Body of pancreas (tissue), 4 donors: ENCODE measurements around the gene ZNF212. TPM values are rescaled to one million over a fixed set of nuclear protein-coding genes. Genes with fewer than 3 reads are reported as not detected.

Source experiments
- ATAC-seq: fragments of 150-250 bp; one replicate; pipeline ENCODE4 v1.9.1; 2016
- DNase-seq, 4 donors: peaks; one replicate each; pipeline ENCODE4 v3.0.0-alpha.2; 2019
- H3K27ac ChIP-seq, 4 donors: fragments of 200-600 bp; sonication (generic); 1 replicate in 3 of 4; 2 replicates in 1 of 4; pipeline versions ENCODE4 v1.5.1 to v1.6.1; 2016 to 2019; ENCODE audit warnings: mild to moderate bottlenecking in 1 of 4, mixed read lengths in 1 of 4, moderate library complexity in 1 of 4
- H3K27me3 ChIP-seq, 2 donors: fragments of 200-600 bp; sonication (generic); one replicate each; pipeline ENCODE4 v1.6.0; 2016; ENCODE audit warnings: mild to moderate bottlenecking in 1 of 2
- H3K36me3 ChIP-seq, 2 donors: fragments of 200-600 bp; sonication (generic); replicated peaks in 1 of 2; 2 replicates each; pipeline ENCODE4 v1.5.1; 2016; ENCODE audit warnings: low read depth in 2 of 2; ENCODE audit not compliant: insufficient read depth in 1 of 2
- H3K4me1 ChIP-seq: fragments of 200-600 bp; sonication (generic); one replicate; pipeline ENCODE4 v1.6.0; 2016
- H3K4me3 ChIP-seq, 2 donors: fragments of 200-600 bp; sonication (generic); 1 replicate in 1 of 2; 2 replicates in 1 of 2; pipeline ENCODE4 v1.5.1; 2016 to 2019
- H3K9me3 ChIP-seq, 3 donors: fragments of 200-600 bp; sonication (generic); 1 replicate in 2 of 3; 2 replicates in 1 of 3; pipeline ENCODE4 v1.5.1; 2016
- POLR2A ChIP-seq, 3 donors: fragments of 450-650 bp; IDR thresholded peaks; one replicate each; pipeline ENCODE4 v1.6.1; 2016; ENCODE audit warnings: antibody characterized with exemption in 3 of 3, mild to moderate bottlenecking in 2 of 3
- WGBS, 2 donors: methylation state at CpG; one replicate each; pipeline ENCODE4 v1.1.5; 2017; 5-methylcytosine and 5-hydroxymethylcytosine counted together
- intact Hi-C: fragments of 100-400 bp; cut with DNase I; formaldehyde crosslinking; loops from one replicate; pipeline ENCODE4 v1.15.1; 2023
- total RNA-seq, 2 donors: library from RNA; depleted of rRNA; stranded (reverse); fragments of >200 nt; gene quantifications; one replicate each; pipeline ENCODE4 v1.1.0, GENCODE V29; 2016
- TF ChIP-seq, protein P1 (sequence below), 7 experiments: fragments of 450-650 bp in 4 of 7; fragments of 200-600 bp in 3 of 7; sonication (generic) in 3 of 7; IDR thresholded peaks; one replicate each; pipeline ENCODE4 v1.5.1; 2016 to 2019; ENCODE audit warnings: antibody characterized with exemption in 7 of 7

The ZNF212 gene
- total RNA-seq, 2 donors from 2014 or later: 5.7 to 6.6 TPM

- no peak for DNase-seq
- no peaks in the 10 kb centered on the region for H3K9me3 ChIP-seq
- TF ChIP-seq POLR2A (IDR thresholded peaks at IDR 0.05): no peak
- TF ChIP-seq, protein P1, sequence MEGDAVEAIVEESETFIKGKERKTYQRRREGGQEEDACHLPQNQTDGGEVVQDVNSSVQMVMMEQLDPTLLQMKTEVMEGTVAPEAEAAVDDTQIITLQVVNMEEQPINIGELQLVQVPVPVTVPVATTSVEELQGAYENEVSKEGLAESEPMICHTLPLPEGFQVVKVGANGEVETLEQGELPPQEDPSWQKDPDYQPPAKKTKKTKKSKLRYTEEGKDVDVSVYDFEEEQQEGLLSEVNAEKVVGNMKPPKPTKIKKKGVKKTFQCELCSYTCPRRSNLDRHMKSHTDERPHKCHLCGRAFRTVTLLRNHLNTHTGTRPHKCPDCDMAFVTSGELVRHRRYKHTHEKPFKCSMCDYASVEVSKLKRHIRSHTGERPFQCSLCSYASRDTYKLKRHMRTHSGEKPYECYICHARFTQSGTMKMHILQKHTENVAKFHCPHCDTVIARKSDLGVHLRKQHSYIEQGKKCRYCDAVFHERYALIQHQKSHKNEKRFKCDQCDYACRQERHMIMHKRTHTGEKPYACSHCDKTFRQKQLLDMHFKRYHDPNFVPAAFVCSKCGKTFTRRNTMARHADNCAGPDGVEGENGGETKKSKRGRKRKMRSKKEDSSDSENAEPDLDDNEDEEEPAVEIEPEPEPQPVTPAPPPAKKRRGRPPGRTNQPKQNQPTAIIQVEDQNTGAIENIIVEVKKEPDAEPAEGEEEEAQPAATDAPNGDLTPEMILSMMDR (IDR thresholded peaks at IDR 0.05): no peak
- H3K4me1 ChIP-seq: peaks cover 24% of the 10 kb centered on the region
- H3K27ac ChIP-seq: peak overlapping the region; percentile 64 to 94 (median 80)
- H3K27me3 ChIP-seq: no peaks in the 10 kb centered on the region
- intact Hi-C loops: no loop called here
- no peak for ATAC-seq
- peaks cover 15 to 22% of the 10 kb centered on the region in 2 donors for H3K36me3 ChIP-seq
- WGBS, 2 donors: 1 to 2% methylated on average over 15 to 17 of the region's 17 CpGs
- H3K4me3 ChIP-seq: peak overlapping the region; percentile 48 to 67
Observed at GRCh38 chr7:149196151-149196704, 43.2 kb upstream of the ZNF212 start.

GRCh38 chr7:149196705-149197171 is 42.7 kb upstream of the ZNF212 start:
- ATAC-seq (no peak), DNase-seq (no peak)
- Histone ChIP-seq H3K4me3 (peak overlapping the region; percentile 48 to 67), H3K27ac (peak overlapping the region in 3 of 4 donors; percentile 69 to 94 (median 91)), H3K4me1 (peaks cover 24% of the 10 kb centered on the region), H3K27me3 (no peaks in the 10 kb centered on the region), H3K36me3 (peaks cover 15 to 24% of the 10 kb centered on the region in 2 donors), H3K9me3 (no peaks in the 10 kb centered on the region)
- intact Hi-C loops: no loop called here
- TF ChIP-seq POLR2A (IDR thresholded peaks at IDR 0.05): no peak
- TF ChIP-seq, protein P1 (IDR thresholded peaks at IDR 0.05): no peak
- WGBS, 2 donors: 1 to 10% methylated on average over 6 to 7 of the region's 7 CpGs

DNA sequence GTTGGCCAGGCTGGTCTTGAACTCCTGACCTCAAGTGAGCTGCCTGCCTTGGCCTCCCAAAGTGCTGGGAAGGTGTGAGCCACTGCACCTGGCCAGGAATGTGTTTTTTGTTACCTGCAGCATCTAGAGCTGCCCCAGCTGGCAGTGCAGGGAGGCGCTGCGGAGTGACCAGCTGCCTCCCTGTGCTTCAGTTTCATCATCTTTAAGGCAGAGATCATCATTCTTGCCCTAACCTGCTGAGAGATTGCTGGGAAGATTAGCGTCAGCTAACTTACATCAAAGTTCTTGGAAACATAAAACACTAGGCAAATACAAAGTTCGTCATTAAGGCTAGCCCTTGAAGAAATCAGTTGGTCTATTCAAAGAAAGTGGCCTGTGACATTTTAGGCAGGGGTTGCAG is 41.8 kb upstream of the ZNF212 start:
- no peak overlapping the region for H3K27ac ChIP-seq
- H3K36me3 ChIP-seq: peaks cover 15 to 24% of the 10 kb centered on the region in 2 donors
- DNase-seq (no peak), ATAC-seq (no peak)
- TF ChIP-seq, protein P1 (IDR thresholded peaks at IDR 0.05): no peak
- TF ChIP-seq POLR2A (IDR thresholded peaks at IDR 0.05): no peak
- WGBS, 2 donors: 54 to 71% methylated on average over 4 of the region's 4 CpGs
- no peaks in the 10 kb centered on the region for H3K9me3 ChIP-seq
- H3K27me3 ChIP-seq: no peaks in the 10 kb centered on the region
- H3K4me1 ChIP-seq: peaks cover 24% of the 10 kb centered on the region
- no peak overlapping the region for H3K4me3 ChIP-seq
- intact Hi-C loops: no loop called here

GRCh38 chr7:149198161-149198816 is 41.2 kb upstream of the ZNF212 start:
- Histone ChIP-seq H3K36me3 (peaks cover 15 to 30% of the 10 kb centered on the region in 2 donors), H3K27me3 (no peaks in the 10 kb centered on the region), H3K9me3 (no peaks in the 10 kb centered on the region), H3K27ac (no peak overlapping the region), H3K4me1 (peaks cover 24% of the 10 kb centered on the region), H3K4me3 (no peak overlapping the region)
- 87 to 92% methylated on average over 18 to 22 of the region's 22 CpGs for WGBS, 2 donors
- DNase-seq (no peak), ATAC-seq (no peak)
- intact Hi-C loops: no loop called here
- TF ChIP-seq POLR2A (IDR thresholded peaks at IDR 0.05): no peak
- TF ChIP-seq, protein P1 (IDR thresholded peaks at IDR 0.05): no peak
